ENCODE results near the gene CRTAP. TPM values are rescaled to one million over a fixed set of nuclear protein-coding genes. Genes with fewer than 3 reads are reported as not detected.

CRTAP gene
- total RNA-seq (ENCODE audit: low replicate concordance) = 142 and 251 TPM in 2 replicates

GRCh38 chr3:33113772-33114621 is at the start of gene CRTAP:
CRTAP (plus strand) TSS chr3:33114014; CDS start chr3:33114078, 64 bp downstream.

Other genes with a start within 250 kb of the CRTAP start
- gene CCR4, start 162.4 kb upstream of the CRTAP start, total RNA-seq (ENCODE audit: low replicate concordance) = under 0.01 TPM in 1 of 2 replicates, not detected in the other
- gene GLB1, start 16.9 kb upstream of the CRTAP start, total RNA-seq (ENCODE audit: low replicate concordance) = 47.9 and 65.6 TPM in 2 replicates
- gene TMPPE, start 16.9 kb upstream of the CRTAP start, total RNA-seq (ENCODE audit: low replicate concordance) = 2.7 and 4.2 TPM in 2 replicates
- 5.0 and 9.6 TPM in 2 replicates for gene SUSD5, start 104.8 kb downstream of the CRTAP start, total RNA-seq (ENCODE audit: low replicate concordance)
- 13.2 and 14.6 TPM in 2 replicates for gene FBXL2, start 163.4 kb downstream of the CRTAP start, total RNA-seq (ENCODE audit: low replicate concordance)

Measured in smooth muscle cell of the coronary artery (primary cell).